ENCODE data around the gene METTL1. TPM values are rescaled to one million over a fixed set of nuclear protein-coding genes. Genes with fewer than 3 reads are reported as not detected.
"Not testable (repeated sequence)": the region's sequence is repeated elsewhere in the genome, so short reads cannot be mapped to it uniquely, and the experiment has no call there.

METTL1 gene
- total and polyA plus RNA-seq, 4 donors: 4.1 to 17.6 (median 12.1) TPM

DNA sequence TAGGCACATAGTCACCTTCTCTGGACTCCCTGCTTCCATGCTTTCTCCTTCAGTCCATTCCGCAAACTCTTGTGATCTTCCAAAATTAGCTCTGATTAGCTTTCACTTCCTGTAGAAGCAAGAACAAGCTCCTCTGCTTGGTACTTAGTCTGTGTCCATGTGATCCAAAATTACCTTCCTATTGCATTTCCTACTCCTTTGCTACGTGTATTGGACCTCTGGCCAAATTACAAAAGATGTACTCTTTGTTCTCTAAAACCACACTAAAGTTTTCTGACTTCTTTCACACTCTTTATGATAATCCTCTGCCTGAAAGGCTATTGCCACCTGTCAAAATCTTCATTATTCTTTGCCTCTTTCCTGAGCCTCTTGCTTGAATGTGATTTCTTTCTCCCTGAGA is 9.9 kb upstream of the METTL1 start:
- Histone ChIP-seq H3K4me3 (ENCODE audit: low read depth, low read length) (no peak overlapping the region), H3K4me1 (ENCODE audit: control insufficient read depth, insufficient read depth, low read length) (peaks cover 11% of the 10 kb centered on the region), H3K9me3 (ENCODE audit: control insufficient read depth, insufficient read depth, low read length) (no peaks in the 10 kb centered on the region), H3K27me3 (ENCODE audit: control insufficient read depth, insufficient read depth, low read length) (no peaks in the 10 kb centered on the region), H3K36me3 (ENCODE audit: control insufficient read depth, insufficient read depth, low read length) (peaks cover 14% of the 10 kb centered on the region), H3K27ac (ENCODE audit: low read depth, low read length) (no peak overlapping the region)
- 82% methylated on average over 2 of the region's 2 CpGs for WGBS (ENCODE audit: insufficient coverage)
- DNase-seq (ENCODE audit: low read depth in 4 of 6, low spot score in 6 of 6): no peak

DNA sequence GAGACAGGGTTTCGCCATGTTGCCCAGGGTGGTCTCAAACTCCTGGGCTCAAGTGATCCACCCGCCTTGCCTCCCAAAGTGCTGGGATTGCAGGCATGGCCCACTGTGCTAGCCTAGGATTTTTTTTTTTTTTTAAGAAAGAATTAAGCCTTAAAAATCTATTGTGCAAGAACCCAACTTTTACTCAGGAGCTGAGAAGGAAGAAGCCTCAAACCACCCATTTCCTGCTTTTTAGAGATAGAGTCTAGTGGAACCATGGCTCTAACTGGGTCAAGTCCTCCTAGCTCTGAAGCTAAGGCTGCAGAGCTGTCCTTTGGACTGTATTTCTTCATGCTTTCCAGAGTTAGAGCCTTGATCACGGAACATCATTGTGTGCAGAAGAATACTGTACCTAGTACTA is 9.3 kb upstream of the METTL1 start:
- 92% methylated on average over 1 of the region's 3 CpGs for WGBS (ENCODE audit: insufficient coverage)
- H3K27ac ChIP-seq (ENCODE audit: low read depth, low read length): no peak overlapping the region
- H3K4me1 ChIP-seq (ENCODE audit: control insufficient read depth, insufficient read depth, low read length): peaks cover 11% of the 10 kb centered on the region
- no peak for DNase-seq (ENCODE audit: low read depth in 4 of 6, low spot score in 6 of 6)
- H3K27me3 ChIP-seq (ENCODE audit: control insufficient read depth, insufficient read depth, low read length): no peaks in the 10 kb centered on the region
- H3K36me3 ChIP-seq (ENCODE audit: control insufficient read depth, insufficient read depth, low read length): peaks cover 11% of the 10 kb centered on the region
- H3K9me3 ChIP-seq (ENCODE audit: control insufficient read depth, insufficient read depth, low read length): no peaks in the 10 kb centered on the region
- H3K4me3 ChIP-seq (ENCODE audit: low read depth, low read length): no peak overlapping the region

DNA sequence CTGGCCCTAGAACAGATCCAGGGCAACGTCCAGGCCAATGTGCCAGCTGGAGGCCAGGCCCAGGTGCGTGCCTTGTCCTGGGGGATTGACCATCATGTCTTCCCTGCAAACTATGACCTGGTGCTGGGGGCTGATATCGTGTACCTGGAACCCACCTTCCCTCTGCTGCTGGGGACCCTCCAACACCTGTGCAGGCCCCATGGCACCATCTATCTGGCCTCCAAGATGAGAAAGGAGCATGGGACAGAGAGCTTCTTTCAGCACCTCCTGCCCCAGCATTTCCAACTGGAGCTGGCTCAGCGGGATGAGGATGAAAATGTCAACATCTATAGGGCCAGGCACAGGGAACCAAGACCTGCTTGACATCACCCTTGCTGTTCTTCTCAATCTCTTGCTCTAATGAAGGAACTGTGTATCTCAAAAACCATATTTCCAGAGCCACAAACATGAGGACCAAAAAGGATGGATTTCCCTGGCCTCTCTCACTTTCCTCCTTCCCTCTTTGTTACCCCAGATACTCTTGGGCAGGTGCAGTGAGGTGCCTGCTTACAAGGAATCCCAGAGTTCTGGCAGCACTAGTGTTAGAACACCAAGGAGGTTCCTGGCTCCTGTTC is 8.5 kb upstream of the METTL1 start:
- no peak for DNase-seq (ENCODE audit: low read depth in 4 of 6, low spot score in 6 of 6)
- Histone ChIP-seq H3K4me3 (ENCODE audit: low read depth, low read length) (no peak overlapping the region), H3K36me3 (ENCODE audit: control insufficient read depth, insufficient read depth, low read length) (peaks cover 10% of the 10 kb centered on the region), H3K9me3 (ENCODE audit: control insufficient read depth, insufficient read depth, low read length) (no peaks in the 10 kb centered on the region), H3K4me1 (ENCODE audit: control insufficient read depth, insufficient read depth, low read length) (peaks cover 11% of the 10 kb centered on the region), H3K27ac (ENCODE audit: low read depth, low read length) (no peak overlapping the region), H3K27me3 (ENCODE audit: control insufficient read depth, insufficient read depth, low read length) (no peaks in the 10 kb centered on the region)
- WGBS (ENCODE audit: insufficient coverage): 85% methylated on average over 4 of the region's 4 CpGs

DNA sequence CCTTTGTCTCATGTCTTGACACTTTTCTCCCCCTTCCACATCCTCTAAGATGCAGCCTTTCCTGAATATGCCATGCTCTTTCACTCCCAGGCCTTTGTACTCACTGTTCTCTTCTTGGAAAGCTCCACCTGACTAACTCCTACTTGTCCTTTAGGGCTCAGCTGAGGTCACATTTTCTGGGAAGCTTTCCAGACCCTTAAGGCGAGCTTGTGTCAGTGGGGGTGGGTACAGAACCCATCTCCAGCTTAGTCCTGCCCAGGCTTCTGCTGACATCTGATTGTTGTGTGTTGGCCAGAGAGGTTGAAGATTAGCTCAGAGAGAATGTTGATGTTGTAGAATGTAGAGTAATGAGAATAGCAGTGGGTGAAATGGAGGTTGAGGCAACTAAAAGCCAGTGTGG is 7.8 kb upstream of the METTL1 start:
- H3K36me3 ChIP-seq (ENCODE audit: control insufficient read depth, insufficient read depth, low read length): peaks cover 13% of the 10 kb centered on the region
- WGBS (ENCODE audit: insufficient coverage): 67% methylated on average over 1 of the region's 1 CpG
- H3K4me3 ChIP-seq (ENCODE audit: low read depth, low read length): no peak overlapping the region
- no peak for DNase-seq (ENCODE audit: low read depth in 4 of 6, low spot score in 6 of 6)
- no peaks in the 10 kb centered on the region for H3K9me3 ChIP-seq (ENCODE audit: control insufficient read depth, insufficient read depth, low read length)
- no peak overlapping the region for H3K27ac ChIP-seq (ENCODE audit: low read depth, low read length)
- no peaks in the 10 kb centered on the region for H3K27me3 ChIP-seq (ENCODE audit: control insufficient read depth, insufficient read depth, low read length)
- H3K4me1 ChIP-seq (ENCODE audit: control insufficient read depth, insufficient read depth, low read length): peaks cover 11% of the 10 kb centered on the region

DNA sequence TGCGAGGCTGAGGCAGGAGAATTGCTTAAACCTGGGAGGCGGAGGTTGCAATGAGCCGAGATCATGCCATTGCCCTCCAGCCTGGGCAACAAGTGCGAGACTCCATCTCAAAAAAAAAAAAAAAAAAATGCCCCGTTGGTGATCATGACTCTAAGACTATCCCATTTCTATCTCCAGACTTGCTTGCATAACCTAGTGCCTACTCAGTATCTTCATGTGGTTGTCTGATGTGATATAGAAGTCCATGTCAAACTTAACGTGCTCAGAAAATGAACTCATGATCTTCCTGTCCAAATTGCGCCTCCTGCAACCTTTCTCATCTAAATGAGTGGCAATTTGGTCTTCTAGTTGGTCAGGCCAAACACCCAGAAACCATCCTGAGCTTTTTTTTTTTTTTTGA is 6.0 kb upstream of the METTL1 start:
- H3K27ac ChIP-seq (ENCODE audit: low read depth, low read length): no peak overlapping the region
- WGBS (ENCODE audit: insufficient coverage): 96% methylated on average over 3 of the region's 7 CpGs
- H3K36me3 ChIP-seq (ENCODE audit: control insufficient read depth, insufficient read depth, low read length): peaks cover 10% of the 10 kb centered on the region
- no peak overlapping the region for H3K4me3 ChIP-seq (ENCODE audit: low read depth, low read length)
- H3K9me3 ChIP-seq (ENCODE audit: control insufficient read depth, insufficient read depth, low read length): no peaks in the 10 kb centered on the region
- H3K27me3 ChIP-seq (ENCODE audit: control insufficient read depth, insufficient read depth, low read length): no peaks in the 10 kb centered on the region
- H3K4me1 ChIP-seq (ENCODE audit: control insufficient read depth, insufficient read depth, low read length): peaks cover 9% of the 10 kb centered on the region
- DNase-seq (ENCODE audit: low read depth in 4 of 6, low spot score in 6 of 6): no peak

DNA sequence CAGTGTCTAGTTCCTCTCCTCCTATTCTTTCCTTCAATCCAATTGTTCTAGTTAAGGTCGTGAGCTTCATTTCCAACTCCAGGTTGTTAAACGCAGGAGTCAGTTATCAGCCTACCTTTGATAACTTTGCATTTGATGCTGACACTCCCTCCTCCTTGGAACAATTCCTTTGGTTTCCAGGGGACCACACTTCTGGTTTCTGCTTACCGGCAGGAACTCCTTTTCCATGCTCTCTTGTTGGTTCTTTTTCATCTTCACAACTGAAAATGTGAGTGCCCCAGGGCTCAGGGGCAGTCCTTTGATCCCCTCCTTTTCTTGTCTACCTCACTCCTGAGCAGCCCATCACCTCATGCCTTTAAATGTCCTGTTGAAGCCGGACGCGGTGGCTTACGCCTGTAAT is 5.5 kb upstream of the METTL1 start:
- no peaks in the 10 kb centered on the region for H3K27me3 ChIP-seq (ENCODE audit: control insufficient read depth, insufficient read depth, low read length)
- no peak for DNase-seq (ENCODE audit: low read depth in 4 of 6, low spot score in 6 of 6)
- 87% methylated on average over 3 of the region's 7 CpGs for WGBS (ENCODE audit: insufficient coverage)
- no peaks in the 10 kb centered on the region for H3K9me3 ChIP-seq (ENCODE audit: control insufficient read depth, insufficient read depth, low read length)
- H3K4me1 ChIP-seq (ENCODE audit: control insufficient read depth, insufficient read depth, low read length): peaks cover 10% of the 10 kb centered on the region
- no peak overlapping the region for H3K4me3 ChIP-seq (ENCODE audit: low read depth, low read length)
- H3K36me3 ChIP-seq (ENCODE audit: control insufficient read depth, insufficient read depth, low read length): peaks cover 10% of the 10 kb centered on the region
- no peak overlapping the region for H3K27ac ChIP-seq (ENCODE audit: low read depth, low read length)

DNA sequence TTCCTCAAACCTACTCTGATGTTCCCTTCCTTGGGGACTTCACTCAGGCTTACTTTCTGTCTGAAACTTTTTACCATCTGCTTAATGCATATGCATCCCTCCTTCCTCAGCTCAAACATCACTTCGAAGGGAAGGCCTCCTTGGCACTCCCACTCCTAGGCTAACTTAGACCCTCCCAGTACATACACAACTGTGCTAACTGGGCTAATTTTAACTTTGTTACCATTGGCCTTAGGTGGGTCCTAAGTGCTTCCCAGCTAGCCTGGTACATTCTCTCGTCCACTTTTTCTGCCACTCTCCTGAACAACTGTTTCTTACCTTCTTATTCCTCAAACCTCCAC is 4.3 kb upstream of the METTL1 start:
- H3K27ac ChIP-seq (ENCODE audit: low read depth, low read length): no peak overlapping the region
- no peak for DNase-seq (ENCODE audit: low read depth in 4 of 6, low spot score in 6 of 6)
- 83% methylated on average over 2 of the region's 2 CpGs for WGBS (ENCODE audit: insufficient coverage)
- no peak overlapping the region for H3K4me3 ChIP-seq (ENCODE audit: low read depth, low read length)
- H3K36me3 ChIP-seq (ENCODE audit: control insufficient read depth, insufficient read depth, low read length): peaks cover 10% of the 10 kb centered on the region
- H3K4me1 ChIP-seq (ENCODE audit: control insufficient read depth, insufficient read depth, low read length): peaks cover 17% of the 10 kb centered on the region
- H3K9me3 ChIP-seq (ENCODE audit: control insufficient read depth, insufficient read depth, low read length): no peaks in the 10 kb centered on the region
- H3K27me3 ChIP-seq (ENCODE audit: control insufficient read depth, insufficient read depth, low read length): no peaks in the 10 kb centered on the region

DNA sequence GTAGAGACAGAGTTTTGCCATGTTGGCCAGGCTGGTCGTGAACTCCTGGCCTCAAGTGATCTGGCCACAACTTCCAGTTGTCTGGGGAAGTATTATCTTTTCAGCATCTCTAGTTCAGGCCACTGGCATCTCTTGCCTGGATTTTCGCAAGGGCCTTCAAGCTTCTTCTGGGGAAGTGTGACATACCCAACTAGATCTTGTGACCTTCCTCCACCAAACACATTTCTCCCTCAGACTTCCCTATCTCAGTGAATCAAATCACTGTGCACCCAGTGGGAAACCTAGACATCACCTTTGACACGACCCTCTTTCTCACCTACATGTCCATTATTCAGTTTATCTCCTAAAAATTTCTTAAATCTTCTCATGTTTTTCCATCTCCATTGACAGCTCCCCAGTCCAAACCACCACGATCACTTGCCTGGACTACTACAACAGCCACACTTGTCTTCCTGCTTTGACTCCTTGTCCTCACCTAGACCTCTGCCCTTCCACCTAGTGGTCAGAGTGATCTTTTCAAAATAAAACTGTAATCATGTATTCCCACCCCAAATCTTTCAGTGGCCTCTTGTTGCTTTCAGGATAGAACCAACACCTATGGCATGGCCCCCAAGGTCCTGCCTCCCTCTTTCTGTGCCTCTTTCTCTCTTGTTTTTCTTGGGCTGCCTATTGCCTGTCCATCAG is 3.8 kb upstream of the METTL1 start:
- Histone ChIP-seq H3K27me3 (ENCODE audit: control insufficient read depth, insufficient read depth, low read length) (no peaks in the 10 kb centered on the region), H3K9me3 (ENCODE audit: control insufficient read depth, insufficient read depth, low read length) (no peaks in the 10 kb centered on the region), H3K4me1 (ENCODE audit: control insufficient read depth, insufficient read depth, low read length) (peaks cover 18% of the 10 kb centered on the region), H3K36me3 (ENCODE audit: control insufficient read depth, insufficient read depth, low read length) (peaks cover 10% of the 10 kb centered on the region), H3K27ac (ENCODE audit: low read depth, low read length) (no peak overlapping the region), H3K4me3 (ENCODE audit: low read depth, low read length) (no peak overlapping the region)
- no peak for DNase-seq (ENCODE audit: low read depth in 4 of 6, low spot score in 6 of 6)
- 83% methylated on average over 3 of the region's 4 CpGs for WGBS (ENCODE audit: insufficient coverage)

DNA sequence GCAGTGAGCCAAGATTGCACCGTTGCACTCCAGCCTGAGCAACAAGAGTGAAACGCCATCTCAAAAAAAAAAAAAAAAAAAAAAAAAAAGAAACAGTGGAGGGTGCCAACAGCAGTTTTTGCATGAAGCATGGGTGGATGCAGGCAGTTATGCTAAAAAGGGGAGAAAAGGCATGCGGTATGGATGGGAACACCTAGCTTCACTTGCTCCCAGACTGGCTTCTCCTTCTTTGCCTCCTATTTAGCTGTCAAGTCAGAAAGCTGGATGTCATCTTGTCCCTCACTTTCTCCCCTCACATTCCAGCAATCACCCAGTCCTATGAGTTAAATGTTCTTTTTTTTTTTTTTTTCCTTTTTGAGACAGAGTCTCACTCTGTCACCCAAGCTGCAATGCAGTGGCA is 3.1 kb upstream of the METTL1 start:
- Histone ChIP-seq H3K27me3 (ENCODE audit: control insufficient read depth, insufficient read depth, low read length) (no peaks in the 10 kb centered on the region), H3K4me1 (ENCODE audit: control insufficient read depth, insufficient read depth, low read length) (peaks cover 18% of the 10 kb centered on the region), H3K4me3 (ENCODE audit: low read depth, low read length) (no peak overlapping the region), H3K27ac (ENCODE audit: low read depth, low read length) (no peak overlapping the region), H3K9me3 (ENCODE audit: control insufficient read depth, insufficient read depth, low read length) (no peaks in the 10 kb centered on the region), H3K36me3 (ENCODE audit: control insufficient read depth, insufficient read depth, low read length) (peaks cover 6% of the 10 kb centered on the region)
- no peak for DNase-seq (ENCODE audit: low read depth in 4 of 6, low spot score in 6 of 6)
- WGBS (ENCODE audit: insufficient coverage): 80% methylated on average over 2 of the region's 3 CpGs

DNA sequence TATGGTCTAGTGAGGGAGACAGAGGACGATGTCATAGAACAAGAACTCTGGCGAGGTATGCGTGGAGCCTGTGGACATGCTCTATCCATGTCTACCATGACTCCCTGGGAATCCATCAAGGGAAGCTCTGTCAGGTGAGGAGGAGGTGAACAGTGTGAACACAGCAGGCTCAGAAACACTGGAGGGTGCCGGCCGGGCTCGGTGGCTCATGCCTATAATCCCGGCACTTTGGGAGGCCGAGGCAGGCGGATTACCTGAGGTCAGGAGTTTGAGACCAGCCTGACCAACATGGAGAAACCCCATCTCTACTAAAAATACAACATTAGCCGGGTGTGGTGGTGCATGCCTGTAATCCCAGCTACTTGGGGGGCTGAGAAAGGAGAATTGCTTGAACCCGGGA is 2.7 kb upstream of the METTL1 start:
- not testable (repeated sequence) for H3K4me3 ChIP-seq (ENCODE audit: low read depth, low read length); DNase-seq (ENCODE audit: low read depth in 4 of 6, low spot score in 6 of 6); H3K27me3 ChIP-seq (ENCODE audit: control insufficient read depth, insufficient read depth, low read length); H3K9me3 ChIP-seq (ENCODE audit: control insufficient read depth, insufficient read depth, low read length); H3K36me3 ChIP-seq (ENCODE audit: control insufficient read depth, insufficient read depth, low read length); H3K27ac ChIP-seq (ENCODE audit: low read depth, low read length)
- WGBS (ENCODE audit: insufficient coverage): 83% methylated on average over 4 of the region's 11 CpGs
- peaks cover 18% of the 10 kb centered on the region for H3K4me1 ChIP-seq (ENCODE audit: control insufficient read depth, insufficient read depth, low read length)
